ENCODE results near the gene PTPRE. TPM values are rescaled to one million over a fixed set of nuclear protein-coding genes. Genes with fewer than 3 reads are reported as not detected.

PTPRE gene
- polyA plus RNA-seq, 1 donor (not counting 4 experiments of a cell fraction or from before 2014, with no cell fraction given) = 15.1 TPM

DNA sequence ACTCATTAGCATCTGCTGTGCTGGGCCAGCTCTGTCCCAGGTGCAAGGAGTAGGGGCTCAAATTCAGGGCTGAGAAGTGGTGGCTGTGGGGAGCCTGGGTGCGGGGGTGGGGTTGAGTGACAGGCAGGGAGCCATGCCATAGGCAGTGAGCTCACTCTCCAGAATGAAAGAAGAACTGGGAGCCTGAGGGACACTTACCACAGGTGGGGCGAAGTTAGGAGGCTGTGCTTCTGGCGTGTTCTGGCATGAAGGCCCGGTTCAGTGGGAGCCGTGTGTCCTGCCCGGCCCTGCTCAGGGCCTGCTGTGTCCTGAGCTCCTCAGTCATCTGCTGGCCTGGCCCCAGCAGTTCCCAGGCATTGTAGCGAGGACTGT lies 156.8 kb downstream of the PTPRE start:
- no peaks in the 10 kb centered on the region for H3K9me3 ChIP-seq (ENCODE audit: control insufficient read depth, low read depth, low read length)
- peaks cover 46 to 54% of the 10 kb centered on the region in 2 experiments for H3K36me3 ChIP-seq (ENCODE audit: control insufficient read depth in 2 of 2, extremely low read depth in 1 of 2, insufficient read depth in 2 of 2, low read length in 2 of 2)
- peak overlapping the region; percentile 46 for H3K4me2 ChIP-seq (ENCODE audit: control insufficient read depth, extremely low read depth, insufficient read depth, low read depth, low read length)
- H3K27me3 ChIP-seq (ENCODE audit: control insufficient read depth, extremely low read depth, insufficient read depth, low read length) = no peaks in the 10 kb centered on the region
- H4K20me1 ChIP-seq (ENCODE audit: control insufficient read depth, extremely low read depth, insufficient read depth, low read length) = no peaks in the 10 kb centered on the region
- H3K9ac ChIP-seq (ENCODE audit: control insufficient read depth, extremely low read depth, insufficient read depth, low read length) = peak overlapping the region; percentile 56
- DNase-seq (ENCODE audit: low read depth, low spot score) = peak; percentile 69
- TF ChIP-seq, protein P1, sequence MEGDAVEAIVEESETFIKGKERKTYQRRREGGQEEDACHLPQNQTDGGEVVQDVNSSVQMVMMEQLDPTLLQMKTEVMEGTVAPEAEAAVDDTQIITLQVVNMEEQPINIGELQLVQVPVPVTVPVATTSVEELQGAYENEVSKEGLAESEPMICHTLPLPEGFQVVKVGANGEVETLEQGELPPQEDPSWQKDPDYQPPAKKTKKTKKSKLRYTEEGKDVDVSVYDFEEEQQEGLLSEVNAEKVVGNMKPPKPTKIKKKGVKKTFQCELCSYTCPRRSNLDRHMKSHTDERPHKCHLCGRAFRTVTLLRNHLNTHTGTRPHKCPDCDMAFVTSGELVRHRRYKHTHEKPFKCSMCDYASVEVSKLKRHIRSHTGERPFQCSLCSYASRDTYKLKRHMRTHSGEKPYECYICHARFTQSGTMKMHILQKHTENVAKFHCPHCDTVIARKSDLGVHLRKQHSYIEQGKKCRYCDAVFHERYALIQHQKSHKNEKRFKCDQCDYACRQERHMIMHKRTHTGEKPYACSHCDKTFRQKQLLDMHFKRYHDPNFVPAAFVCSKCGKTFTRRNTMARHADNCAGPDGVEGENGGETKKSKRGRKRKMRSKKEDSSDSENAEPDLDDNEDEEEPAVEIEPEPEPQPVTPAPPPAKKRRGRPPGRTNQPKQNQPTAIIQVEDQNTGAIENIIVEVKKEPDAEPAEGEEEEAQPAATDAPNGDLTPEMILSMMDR (optimal IDR thresholded peaks at IDR 0.05 in 1 of 3, IDR thresholded peaks at IDR 0.05 in 1 of 3, conservative IDR thresholded peaks at IDR 0.05 in 1 of 3; ENCODE audit: extremely low read depth in 1 of 3, insufficient read depth in 2 of 3, low read length in 3 of 3) = no peak
- TF ChIP-seq EZH2 (IDR thresholded peaks at IDR 0.05; ENCODE audit: low read length) = no peak
- H3K79me2 ChIP-seq (ENCODE audit: control insufficient read depth, insufficient read depth, low read length) = no peaks in the 10 kb centered on the region
- H3K27ac ChIP-seq (ENCODE audit: control insufficient read depth, insufficient read depth, low read length) = peak overlapping the region; percentile 89
- H3K9me1 ChIP-seq (ENCODE audit: control insufficient read depth, extremely low read depth, insufficient read depth, low read length) = no peaks in the 10 kb centered on the region
- H3K4me3 ChIP-seq (ENCODE audit: control insufficient read depth in 2 of 3, extremely low read depth in 1 of 3, insufficient read depth in 2 of 3, low read depth in 1 of 3, low read length in 3 of 3) = no peak overlapping the region
- H3K4me1 ChIP-seq (ENCODE audit: control insufficient read depth, extremely low read depth, insufficient read depth, low read length) = peaks cover 30% of the 10 kb centered on the region
- dilution Hi-C loops (cut with MboI; ENCODE audit: extremely low pct_ligation_motif_present, low sequenced_read_pairs) = no loop called here
- H2AFZ ChIP-seq (ENCODE audit: control insufficient read depth, low read length) = no peak overlapping the region
- peak; percentile 93 for FAIRE-seq

DNA sequence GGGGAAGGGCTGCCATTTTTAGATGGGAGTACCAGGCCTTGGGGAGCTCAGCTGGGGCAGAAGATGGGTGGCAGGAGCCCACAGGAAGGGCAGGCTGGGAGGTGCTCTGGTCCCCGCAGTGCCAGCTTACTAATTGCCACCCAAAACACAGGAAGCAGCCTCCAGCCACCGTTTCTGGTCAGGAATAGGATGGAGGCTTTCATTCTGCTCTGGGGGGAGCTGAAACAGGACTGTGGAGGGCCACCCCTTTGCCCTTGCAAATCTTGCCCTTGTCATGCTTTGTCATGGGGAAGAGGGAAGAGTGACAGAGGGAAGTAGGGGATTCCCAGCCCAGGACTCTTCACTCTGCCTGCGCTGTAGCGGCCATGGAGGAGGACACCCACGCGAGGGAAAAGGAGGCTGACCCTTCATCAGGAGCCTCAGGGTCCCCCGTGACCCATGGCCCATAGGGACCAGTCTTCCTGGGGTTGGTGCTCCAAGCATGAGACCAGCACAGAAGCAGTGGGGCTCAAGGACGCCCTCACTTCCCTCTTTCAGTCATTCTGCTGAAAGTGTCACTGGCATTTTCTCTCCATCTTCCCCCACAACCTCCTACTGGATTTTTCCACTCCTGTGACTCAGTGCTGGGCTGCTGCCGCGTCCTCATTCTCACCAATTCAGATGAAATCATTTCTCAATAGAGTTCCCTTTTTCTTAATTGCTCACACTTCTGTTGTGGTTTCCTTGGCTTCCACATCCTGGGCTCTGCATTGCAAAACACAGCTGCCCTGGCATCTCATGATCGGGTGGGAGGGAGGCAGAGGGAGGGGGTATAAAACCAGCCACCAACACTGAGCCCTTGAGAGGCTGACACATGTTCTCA lies 157.4 kb downstream of the PTPRE start:
- Histone ChIP-seq H4K20me1 (ENCODE audit: control insufficient read depth, extremely low read depth, insufficient read depth, low read length) (no peaks in the 10 kb centered on the region), H3K9ac (ENCODE audit: control insufficient read depth, extremely low read depth, insufficient read depth, low read length) (peak overlapping the region; percentile 56), H2AFZ (ENCODE audit: control insufficient read depth, low read length) (no peak overlapping the region), H3K27me3 (ENCODE audit: control insufficient read depth, extremely low read depth, insufficient read depth, low read length) (no peaks in the 10 kb centered on the region), H3K79me2 (ENCODE audit: control insufficient read depth, insufficient read depth, low read length) (no peaks in the 10 kb centered on the region), H3K36me3 (ENCODE audit: control insufficient read depth in 2 of 2, extremely low read depth in 1 of 2, insufficient read depth in 2 of 2, low read length in 2 of 2) (peaks cover 48% of the 10 kb centered on the region in 2 experiments), H3K9me1 (ENCODE audit: control insufficient read depth, extremely low read depth, insufficient read depth, low read length) (no peaks in the 10 kb centered on the region), H3K4me1 (ENCODE audit: control insufficient read depth, extremely low read depth, insufficient read depth, low read length) (peaks cover 30% of the 10 kb centered on the region), H3K4me3 (ENCODE audit: control insufficient read depth in 2 of 3, extremely low read depth in 1 of 3, insufficient read depth in 2 of 3, low read depth in 1 of 3, low read length in 3 of 3) (no peak overlapping the region), H3K9me3 (ENCODE audit: control insufficient read depth, low read depth, low read length) (no peaks in the 10 kb centered on the region), H3K4me2 (ENCODE audit: control insufficient read depth, extremely low read depth, insufficient read depth, low read depth, low read length) (peak overlapping the region; percentile 46), H3K27ac (ENCODE audit: control insufficient read depth, insufficient read depth, low read length) (peak overlapping the region; percentile 89)
- no peak for TF ChIP-seq EZH2 (IDR thresholded peaks at IDR 0.05; ENCODE audit: low read length)
- TF ChIP-seq, protein P1 (optimal IDR thresholded peaks at IDR 0.05 in 1 of 3, IDR thresholded peaks at IDR 0.05 in 1 of 3, conservative IDR thresholded peaks at IDR 0.05 in 1 of 3; ENCODE audit: extremely low read depth in 1 of 3, insufficient read depth in 2 of 3, low read length in 3 of 3) = no peak
- DNase-seq (ENCODE audit: low read depth, low spot score) (no peak), FAIRE-seq (peak; percentile 95)
- dilution Hi-C loops (cut with MboI; ENCODE audit: extremely low pct_ligation_motif_present, low sequenced_read_pairs) = no loop called here

All from keratinocyte (primary cell).